Panc1 (cell line): Measurements from ENCODE around the gene GRM7. TPM values are rescaled to one million over a fixed set of nuclear protein-coding genes. Genes with fewer than 3 reads are reported as not detected.

Experiments used
- ATAC-seq: fragments of 200-7000 bp; cut with Tn5 transposase; 2 replicates; pipeline ENCODE4 v1.9.1; 2020; ENCODE audit warnings: mild to moderate bottlenecking, moderate library complexity
- BruUV-seq: library from RNA; stranded (reverse); fragments of 400-500 nt; replicated peaks from 2 replicates; lab custom pipeline; 2021; lab: Mats Ljungman, UMichigan
- CTCF ChIA-PET: fragments of 300-600 bp; sonication (Branson Sonifier 250); formaldehyde crosslinking; loops from one replicate; lab custom pipeline; 2022; ENCODE audit warnings: antibody characterized with exemption; lab: Charles Lee
- POLR2A ChIA-PET: fragments of 300-600 bp; sonication (Branson Sonifier 250); formaldehyde crosslinking; loops from one replicate; lab custom pipeline; 2022; ENCODE audit warnings: antibody characterized with exemption; lab: Charles Lee
- DNase-seq: peaks from one replicate; pipeline ENCODE4 v3.0.0-alpha.2; 2010; ENCODE audit warnings: low read depth, low spot score
- H3K27ac ChIP-seq: 2 replicates; pipeline ENCODE4 v1.5.1; 2011; ENCODE audit warnings: mild to moderate bottlenecking, low read length, inconsistent platforms
- H3K27me3 ChIP-seq: fragments of 200-500 bp; sonication (Bioruptor generic); 2 replicates; pipeline ENCODE4 v1.6.0; 2014; ENCODE audit warnings: low read length, inconsistent platforms; ENCODE audit not compliant: control insufficient read depth, insufficient read depth
- H3K36me3 ChIP-seq: fragments of 200-500 bp; sonication (Bioruptor generic); 2 replicates; pipeline ENCODE4 v1.5.1; 2014; ENCODE audit warnings: inconsistent platforms, mild to moderate bottlenecking, low read length, moderate library complexity; ENCODE audit not compliant: control insufficient read depth, insufficient read depth
- H3K4me1 ChIP-seq: 2 replicates; pipeline ENCODE4 v1.5.1; 2011; ENCODE audit warnings: inconsistent platforms, mild to moderate bottlenecking, low read length, moderate library complexity; ENCODE audit not compliant: control insufficient read depth, insufficient read depth
- H3K4me3 ChIP-seq, 2 experiments: 2 replicates each; pipeline ENCODE4 v1.5.1; 2011 to 2012; ENCODE audit warnings: low read depth in 2 of 2, low read length in 2 of 2, mild to moderate bottlenecking in 2 of 2, inconsistent platforms in 1 of 2, moderate library complexity in 1 of 2
- H3K9me3 ChIP-seq: fragments of 200-500 bp; sonication (Bioruptor generic); 2 replicates; pipeline ENCODE4 v1.5.1; 2014; ENCODE audit warnings: low read depth, mild to moderate bottlenecking, inconsistent platforms, low read length, moderate library complexity; ENCODE audit not compliant: control insufficient read depth, insufficient read depth
- CTCF ChIP-seq: fragments of 450-650 bp; IDR thresholded peaks from 2 replicates; pipeline ENCODE4 v1.5.1; 2017; ENCODE audit warnings: mild to moderate bottlenecking
- POLR2AphosphoS5 ChIP-seq: IDR thresholded peaks from 2 replicates; pipeline ENCODE4 v1.6.1; 2012; ENCODE audit warnings: mild to moderate bottlenecking, low read depth, low read length, moderate library complexity
- REST ChIP-seq, 2 experiments: IDR thresholded peaks; 2 replicates each; pipeline ENCODE4 v1.6.1; 2011 to 2012; ENCODE audit warnings: low read depth in 2 of 2, control low read depth in 1 of 2, low read length in 1 of 2, mild to moderate bottlenecking in 1 of 2, moderate library complexity in 1 of 2; ENCODE audit not compliant: insufficient read depth in 1 of 2
- SIN3A ChIP-seq: IDR thresholded peaks from 2 replicates; pipeline ENCODE4 v1.6.1; 2012; ENCODE audit warnings: low read depth, mild to moderate bottlenecking, low read length, moderate library complexity, borderline replicate concordance; ENCODE audit not compliant: insufficient read depth
- TCF7L2 ChIP-seq: IDR thresholded peaks from 2 replicates; pipeline ENCODE4 v1.6.1; 2011; ENCODE audit warnings: mild to moderate bottlenecking, low read depth, low read length, inconsistent platforms
- in situ Hi-C: cut with HindIII; loops from 2 replicates; pipeline ENCODE4 v1.10.0; 2016; ENCODE audit warnings: low sequenced_read_pairs, low pct_unique_long_range_greater_than_20kb
- intact Hi-C: fragments of 100-400 bp; cut with micrococcal nuclease; formaldehyde crosslinking; loops from one replicate; pipeline ENCODE4 v1.10.0; 2022; ENCODE audit not compliant: unreplicated experiment
- total RNA-seq: library from RNA; stranded (reverse); gene quantifications from one replicate; pipeline ENCODE4 v1.2.1, GENCODE V29; 2021; ENCODE audit not compliant: unreplicated experiment

The GRM7 gene
- total RNA-seq, 1 experiment from 2014 or later = not detected

- TF ChIP-seq POLR2AphosphoS5 (no peak), REST (IDR thresholded peaks at IDR 0.05; ENCODE audit: insufficient read depth in 1 of 2, low read depth in 2 of 2, low read length in 1 of 2) (no peak), SIN3A (no peak), TCF7L2 (no peak), CTCF (no peak)
- Histone ChIP-seq H3K36me3 (no peaks in the 10 kb centered on the region), H3K9me3 (no peaks in the 10 kb centered on the region), H3K27me3 (no peaks in the 10 kb centered on the region), H3K4me1 (no peaks in the 10 kb centered on the region), H3K27ac (no peak overlapping the region), H3K4me3 (no peak overlapping the region)
- ATAC-seq = no peak
- in situ Hi-C loops (no loop called here), intact Hi-C loops (no loop called here)
- ChIA-PET CTCF (no interaction called here), POLR2A (no interaction called here)
- BruUV-seq = no TSS peak
- DNase-seq = no peak
Observed at GRCh38 chr3:7632305-7632704, 771.4 kb downstream of the GRM7 start.

- no peaks in the 10 kb centered on the region for H3K27me3 ChIP-seq
- POLR2A ChIA-PET = no interaction called here
- DNase-seq (no peak), ATAC-seq (no peak)
- no peaks in the 10 kb centered on the region for H3K4me1 ChIP-seq
- no peak overlapping the region for H3K27ac ChIP-seq
- intact Hi-C loops = no loop called here
- CTCF ChIA-PET = no interaction called here
- TF ChIP-seq POLR2AphosphoS5 (no peak), REST (IDR thresholded peaks at IDR 0.05; ENCODE audit: insufficient read depth in 1 of 2, low read depth in 2 of 2, low read length in 1 of 2) (no peak), SIN3A (no peak), TCF7L2 (no peak), CTCF (no peak)
- no peaks in the 10 kb centered on the region for H3K9me3 ChIP-seq
- no peak overlapping the region for H3K4me3 ChIP-seq
- no TSS peak for BruUV-seq
- H3K36me3 ChIP-seq = no peaks in the 10 kb centered on the region
- in situ Hi-C loops = no loop called here
Observed at GRCh38 chr3:7637694-7638093, 776.8 kb downstream of the GRM7 start.
